ENCODE results near the gene GSTM2.

Gene GSTM2

DNA sequence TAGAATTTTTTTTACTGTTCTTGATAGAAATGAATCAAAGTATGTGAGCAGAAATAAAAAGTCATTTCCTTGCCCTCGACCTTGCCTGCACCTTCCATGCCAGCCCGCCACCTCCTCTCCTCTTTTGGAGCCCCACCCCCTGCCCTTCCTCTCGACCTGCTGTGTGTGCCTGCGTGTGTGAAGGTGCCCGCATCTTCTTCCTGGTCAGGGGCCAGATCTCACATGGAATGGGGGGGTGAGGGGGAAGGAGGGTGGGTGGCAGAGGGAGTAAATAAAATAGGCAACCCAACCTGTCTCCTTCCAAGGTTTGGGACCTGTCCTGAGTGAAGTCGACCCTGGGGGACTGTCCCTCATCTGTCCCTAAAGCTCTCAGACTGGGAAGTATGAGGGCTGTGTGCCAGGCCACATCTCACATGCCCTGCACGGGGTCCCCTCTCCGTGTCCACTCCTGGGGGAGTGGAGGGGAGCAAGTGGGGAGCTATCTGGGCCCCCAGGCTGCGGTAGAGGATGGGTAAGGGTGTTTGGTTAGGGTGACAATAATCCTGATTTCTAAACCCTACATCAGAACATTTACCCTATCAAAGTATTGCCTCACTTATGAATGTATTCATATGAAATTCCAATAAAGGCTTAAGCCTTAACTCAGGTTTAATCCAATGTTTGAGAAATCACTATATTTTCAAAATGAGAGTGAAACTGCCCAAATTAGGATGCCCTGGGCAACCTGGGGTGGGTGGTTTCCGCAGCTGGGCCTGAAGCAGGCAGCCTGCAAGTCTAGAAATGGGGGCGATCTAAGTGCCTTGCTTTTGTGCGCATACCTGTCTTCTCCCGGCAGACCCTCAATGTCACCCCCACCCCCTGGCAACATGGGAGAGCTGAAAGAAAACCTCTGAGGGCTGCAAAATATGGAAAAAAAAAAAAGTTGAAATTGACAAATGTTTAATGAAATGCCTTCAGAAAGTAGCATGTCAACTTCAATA, 32.8 kb upstream of the GSTM2 start:
- in situ Hi-C loops (cut with HindIII; ENCODE audit: low sequenced_read_pairs): no loop called here
- H3K4me3 ChIP-seq (ENCODE audit: low read depth, low read length): no peak overlapping the region
- TF ChIP-seq, protein P1, sequence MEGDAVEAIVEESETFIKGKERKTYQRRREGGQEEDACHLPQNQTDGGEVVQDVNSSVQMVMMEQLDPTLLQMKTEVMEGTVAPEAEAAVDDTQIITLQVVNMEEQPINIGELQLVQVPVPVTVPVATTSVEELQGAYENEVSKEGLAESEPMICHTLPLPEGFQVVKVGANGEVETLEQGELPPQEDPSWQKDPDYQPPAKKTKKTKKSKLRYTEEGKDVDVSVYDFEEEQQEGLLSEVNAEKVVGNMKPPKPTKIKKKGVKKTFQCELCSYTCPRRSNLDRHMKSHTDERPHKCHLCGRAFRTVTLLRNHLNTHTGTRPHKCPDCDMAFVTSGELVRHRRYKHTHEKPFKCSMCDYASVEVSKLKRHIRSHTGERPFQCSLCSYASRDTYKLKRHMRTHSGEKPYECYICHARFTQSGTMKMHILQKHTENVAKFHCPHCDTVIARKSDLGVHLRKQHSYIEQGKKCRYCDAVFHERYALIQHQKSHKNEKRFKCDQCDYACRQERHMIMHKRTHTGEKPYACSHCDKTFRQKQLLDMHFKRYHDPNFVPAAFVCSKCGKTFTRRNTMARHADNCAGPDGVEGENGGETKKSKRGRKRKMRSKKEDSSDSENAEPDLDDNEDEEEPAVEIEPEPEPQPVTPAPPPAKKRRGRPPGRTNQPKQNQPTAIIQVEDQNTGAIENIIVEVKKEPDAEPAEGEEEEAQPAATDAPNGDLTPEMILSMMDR (IDR thresholded peaks at IDR 0.05; ENCODE audit: low read depth, low read length): no peak
- DNase-seq (ENCODE audit: low read depth, low spot score): no peak

DNA sequence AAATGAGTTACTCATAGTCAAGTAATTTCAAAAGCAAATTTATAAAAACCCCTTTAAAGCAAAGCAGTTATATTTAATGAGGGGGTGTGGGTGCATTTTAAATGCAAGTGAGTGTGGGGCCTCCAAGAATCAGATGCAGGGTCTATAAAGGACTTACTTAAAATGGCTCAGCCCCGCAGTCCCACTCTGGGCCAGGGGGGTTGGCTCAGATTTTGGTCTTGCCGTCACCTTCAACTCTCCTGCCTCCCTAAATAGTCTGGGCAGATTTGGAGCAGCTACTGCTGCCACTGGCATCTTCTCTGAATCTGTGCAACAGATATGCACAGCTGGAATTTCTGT, 32.0 kb upstream of the GSTM2 start:
- in situ Hi-C loops (cut with HindIII; ENCODE audit: low sequenced_read_pairs): no loop called here
- H3K4me3 ChIP-seq (ENCODE audit: low read depth, low read length): no peak overlapping the region
- DNase-seq (ENCODE audit: low read depth, low spot score): no peak
- TF ChIP-seq, protein P1 (IDR thresholded peaks at IDR 0.05; ENCODE audit: low read depth, low read length): no peak

DNA sequence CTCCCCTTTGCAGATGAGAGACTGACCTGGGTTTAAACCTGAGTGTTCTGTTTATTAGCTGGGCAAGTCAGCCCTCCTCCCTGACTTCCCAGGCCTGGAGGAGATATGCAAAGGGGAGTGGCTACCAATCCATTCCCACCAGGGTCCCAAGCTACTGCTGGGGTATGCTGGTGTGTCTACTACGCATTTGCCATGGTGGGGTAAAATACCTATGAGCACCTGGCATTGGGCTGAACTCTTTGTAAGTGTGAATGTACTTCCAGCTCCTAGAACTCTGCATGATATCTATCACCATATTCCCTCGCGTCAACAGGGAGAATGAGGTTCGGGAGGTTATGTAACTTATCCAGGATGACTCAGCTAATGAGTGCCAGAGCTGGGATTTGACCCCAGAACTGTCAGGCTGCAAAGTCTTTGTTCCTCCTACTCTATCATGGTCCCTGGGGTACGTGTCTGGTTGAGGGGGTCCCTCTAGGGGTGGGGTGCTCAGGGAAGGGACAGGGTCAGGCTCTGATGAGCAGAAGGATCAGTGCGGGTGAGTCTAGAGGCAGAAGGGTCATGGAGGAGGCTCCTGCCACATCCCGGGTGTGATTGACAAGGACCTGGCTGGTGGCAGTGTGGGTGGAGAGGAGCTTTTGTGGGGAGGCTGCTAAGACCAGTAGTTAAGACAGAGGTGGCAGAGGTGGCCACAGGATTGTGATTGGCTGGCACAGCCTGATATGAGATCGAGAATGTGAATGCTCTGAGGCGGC, 31.5 kb upstream of the GSTM2 start:
- TF ChIP-seq, protein P1 (IDR thresholded peaks at IDR 0.05; ENCODE audit: low read depth, low read length): no peak
- in situ Hi-C loops (cut with HindIII; ENCODE audit: low sequenced_read_pairs): no loop called here
- DNase-seq (ENCODE audit: low read depth, low spot score): peak; percentile 40

DNA sequence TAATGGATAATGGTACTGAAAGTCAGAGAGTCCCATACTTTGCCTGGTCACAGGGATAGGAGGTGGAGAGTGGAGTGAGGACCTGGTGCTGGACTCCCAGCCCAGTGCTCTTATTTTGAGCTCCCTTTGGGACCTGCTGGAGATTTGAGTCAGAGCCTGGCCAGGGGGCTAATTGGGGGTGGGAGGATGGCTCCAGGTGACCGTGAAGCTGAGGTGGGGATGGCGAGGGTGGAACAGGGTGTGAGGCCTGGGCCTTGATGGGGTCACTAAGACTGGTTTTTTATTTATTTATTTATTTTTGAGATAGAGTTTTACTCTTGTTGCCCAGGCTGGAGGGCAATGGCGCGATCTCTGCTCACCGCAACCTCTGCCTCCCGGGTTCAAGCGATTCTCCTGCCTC, 30.4 kb upstream of the GSTM2 start:
- TF ChIP-seq, protein P1 (IDR thresholded peaks at IDR 0.05; ENCODE audit: low read depth, low read length): no peak
- in situ Hi-C loops (cut with HindIII; ENCODE audit: low sequenced_read_pairs): no loop called here
- no peak for DNase-seq (ENCODE audit: low read depth, low spot score)
- H3K4me3 ChIP-seq (ENCODE audit: low read depth, low read length): no peak overlapping the region

More for the DNA sequence above, 31.5 kb upstream of the GSTM2 start:
- no peak overlapping the region for H3K4me3 ChIP-seq (ENCODE audit: low read depth, low read length)

DNA sequence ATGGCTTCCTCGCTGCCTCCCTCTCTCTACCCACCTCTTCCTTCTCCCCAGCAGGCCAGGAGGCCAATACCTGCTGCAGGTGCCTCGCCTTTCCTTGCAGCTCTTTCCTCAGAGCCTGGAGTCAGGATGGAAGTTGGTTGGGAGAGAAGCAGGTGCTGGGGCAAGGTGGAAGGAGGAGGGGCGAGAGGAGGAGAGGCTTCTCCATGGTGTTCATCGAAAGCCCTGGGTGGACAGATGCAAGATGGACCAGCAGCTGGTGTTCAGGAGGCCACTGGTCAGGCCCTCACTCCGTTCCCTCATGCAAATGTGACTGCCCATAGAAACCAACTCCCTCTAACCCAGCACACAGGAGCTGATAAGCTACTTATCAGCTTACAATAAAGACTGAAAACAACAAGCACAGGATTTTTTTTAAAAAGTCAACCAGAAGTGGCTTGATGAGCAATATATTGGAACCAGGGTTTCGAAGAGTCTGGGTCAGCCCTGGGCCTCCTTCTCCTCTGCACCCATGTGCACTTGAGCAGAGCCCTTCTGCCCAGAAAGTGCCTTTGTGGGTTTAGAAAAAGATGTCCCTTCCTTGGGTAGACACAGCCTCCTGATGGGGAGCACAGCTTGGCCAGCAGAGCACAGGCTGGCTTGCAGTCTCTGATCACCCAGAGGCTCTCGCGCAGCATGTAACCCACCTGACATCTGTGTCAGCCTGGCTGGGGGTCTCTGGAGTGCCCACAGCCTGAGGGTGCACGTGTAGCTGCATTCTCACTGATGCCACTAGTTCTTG, 28.6 kb upstream of the GSTM2 start:
- no peak for DNase-seq (ENCODE audit: low read depth, low spot score)
- TF ChIP-seq, protein P1 (IDR thresholded peaks at IDR 0.05; ENCODE audit: low read depth, low read length): no peak
- no peak overlapping the region for H3K4me3 ChIP-seq (ENCODE audit: low read depth, low read length)
- in situ Hi-C loops (cut with HindIII; ENCODE audit: low sequenced_read_pairs): no loop called here

DNA sequence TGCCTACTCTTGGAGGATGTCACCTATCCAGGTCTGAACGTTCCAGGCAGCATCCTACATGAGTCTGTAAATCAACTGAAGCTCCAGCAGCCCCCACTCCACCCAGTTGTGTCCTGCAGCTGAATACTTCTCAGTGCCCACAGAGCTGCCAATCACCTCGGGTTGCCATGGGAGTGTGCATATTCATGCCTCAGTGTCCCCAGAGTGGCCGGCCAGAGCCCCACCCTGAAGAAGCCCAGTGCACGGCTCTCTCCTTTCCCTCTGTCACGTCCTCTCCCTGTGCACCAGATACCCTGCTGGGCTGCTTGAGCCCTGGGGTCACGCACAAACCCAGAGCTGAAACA, 28.0 kb upstream of the GSTM2 start:
- no peak for DNase-seq (ENCODE audit: low read depth, low spot score)
- in situ Hi-C loops (cut with HindIII; ENCODE audit: low sequenced_read_pairs): loop anchor here (10.0 kb wide), 1 partner anchor 135 kb away; no protein-coding TSS in a partner anchor
- H3K4me3 ChIP-seq (ENCODE audit: low read depth, low read length): no peak overlapping the region
- TF ChIP-seq, protein P1 (IDR thresholded peaks at IDR 0.05; ENCODE audit: low read depth, low read length): no peak
